ENCODE data around the gene IGSF5.
"Not testable (repeated sequence)": the region's sequence is repeated elsewhere in the genome, so short reads cannot be mapped to it uniquely, and the experiment has no call there.

IGSF5 gene

GRCh38 chr21:39744883-39745282 is at the start of gene IGSF5:
Gene IGSF5 (plus strand): TSS chr21:39745183. CDS start chr21:39745510, 327 bp downstream.
- not testable (repeated sequence) for H3K9me3 ChIP-seq (ENCODE audit: control insufficient read depth, low read length); H3K4me1 ChIP-seq (ENCODE audit: control insufficient read depth, insufficient read depth, low read length); H3K9ac ChIP-seq (ENCODE audit: low read length); DNase-seq (ENCODE audit: low read depth); H3K27me3 ChIP-seq (replicated peaks; ENCODE audit: control insufficient read depth, insufficient read depth, low read length); H3K36me3 ChIP-seq (ENCODE audit: control insufficient read depth, insufficient read depth, low read length, severe bottlenecking); H3K4me3 ChIP-seq (ENCODE audit: low read length)

- no peak for DNase-seq (ENCODE audit: low read depth)
- Histone ChIP-seq H3K4me1 (ENCODE audit: control insufficient read depth, insufficient read depth, low read length) (no peaks in the 10 kb centered on the region), H3K27me3 (replicated peaks; ENCODE audit: control insufficient read depth, insufficient read depth, low read length) (peaks cover 6% of the 10 kb centered on the region), H3K9ac (ENCODE audit: low read length) (no peak overlapping the region), H3K36me3 (ENCODE audit: control insufficient read depth, insufficient read depth, low read length, severe bottlenecking) (no peaks in the 10 kb centered on the region), H3K4me3 (ENCODE audit: low read length) (no peak overlapping the region), H3K9me3 (ENCODE audit: control insufficient read depth, low read length) (no peaks in the 10 kb centered on the region)
These were observed 48.8 kb upstream of the IGSF5 start for GRCh38 chr21:39696196-39696595.

GRCh38 chr21:39696618-39697017 is 48.4 kb upstream of the IGSF5 start:
- H3K4me1 ChIP-seq (ENCODE audit: control insufficient read depth, insufficient read depth, low read length), result no peaks in the 10 kb centered on the region
- no peaks in the 10 kb centered on the region for H3K9me3 ChIP-seq (ENCODE audit: control insufficient read depth, low read length)
- H3K36me3 ChIP-seq (ENCODE audit: control insufficient read depth, insufficient read depth, low read length, severe bottlenecking), result no peaks in the 10 kb centered on the region
- DNase-seq (ENCODE audit: low read depth), result no peak
- H3K4me3 ChIP-seq (ENCODE audit: low read length), result no peak overlapping the region
- H3K27me3 ChIP-seq (replicated peaks; ENCODE audit: control insufficient read depth, insufficient read depth, low read length), result peaks cover 6% of the 10 kb centered on the region
- no peak overlapping the region for H3K9ac ChIP-seq (ENCODE audit: low read length)

GRCh38 chr21:39700318-39700717 is 44.7 kb upstream of the IGSF5 start:
- peaks cover 10% of the 10 kb centered on the region for H3K9me3 ChIP-seq (ENCODE audit: control insufficient read depth, low read length)
- H3K4me3 ChIP-seq (ENCODE audit: low read length), result no peak overlapping the region
- no peaks in the 10 kb centered on the region for H3K4me1 ChIP-seq (ENCODE audit: control insufficient read depth, insufficient read depth, low read length)
- H3K9ac ChIP-seq (ENCODE audit: low read length), result no peak overlapping the region
- H3K36me3 ChIP-seq (ENCODE audit: control insufficient read depth, insufficient read depth, low read length, severe bottlenecking), result no peaks in the 10 kb centered on the region
- peaks cover 6% of the 10 kb centered on the region for H3K27me3 ChIP-seq (replicated peaks; ENCODE audit: control insufficient read depth, insufficient read depth, low read length)
- no peak for DNase-seq (ENCODE audit: low read depth)

GRCh38 chr21:39703578-39703977 is 41.4 kb upstream of the IGSF5 start:
- Histone ChIP-seq H3K36me3 (ENCODE audit: control insufficient read depth, insufficient read depth, low read length, severe bottlenecking) (no peaks in the 10 kb centered on the region), H3K9me3 (ENCODE audit: control insufficient read depth, low read length) (peaks cover 10% of the 10 kb centered on the region), H3K27me3 (replicated peaks; ENCODE audit: control insufficient read depth, insufficient read depth, low read length) (peaks cover 6% of the 10 kb centered on the region), H3K9ac (ENCODE audit: low read length) (no peak overlapping the region), H3K4me3 (ENCODE audit: low read length) (no peak overlapping the region), H3K4me1 (ENCODE audit: control insufficient read depth, insufficient read depth, low read length) (no peaks in the 10 kb centered on the region)
- DNase-seq (ENCODE audit: low read depth), result no peak

- DNase-seq (ENCODE audit: low read depth), result peak; percentile 41
- peaks cover 10% of the 10 kb centered on the region for H3K9me3 ChIP-seq (ENCODE audit: control insufficient read depth, low read length)
These were observed 39.1 kb upstream of the IGSF5 start for GRCh38 chr21:39705849-39706248.

GRCh38 chr21:39707316-39707715 is 37.7 kb upstream of the IGSF5 start:
- Histone ChIP-seq H3K36me3 (ENCODE audit: control insufficient read depth, insufficient read depth, low read length, severe bottlenecking) (no peaks in the 10 kb centered on the region), H3K9me3 (ENCODE audit: control insufficient read depth, low read length) (peaks cover 10% of the 10 kb centered on the region), H3K27me3 (replicated peaks; ENCODE audit: control insufficient read depth, insufficient read depth, low read length) (peaks cover 29% of the 10 kb centered on the region), H3K4me1 (ENCODE audit: control insufficient read depth, insufficient read depth, low read length) (no peaks in the 10 kb centered on the region), H3K9ac (ENCODE audit: low read length) (no peak overlapping the region), H3K4me3 (ENCODE audit: low read length) (no peak overlapping the region)
- DNase-seq (ENCODE audit: low read depth), result no peak

More at GRCh38 chr21:39705849-39706248, 39.1 kb upstream of the IGSF5 start:
- no peak overlapping the region for H3K9ac ChIP-seq (ENCODE audit: low read length)
- H3K4me3 ChIP-seq (ENCODE audit: low read length), result no peak overlapping the region
- H3K36me3 ChIP-seq (ENCODE audit: control insufficient read depth, insufficient read depth, low read length, severe bottlenecking), result no peaks in the 10 kb centered on the region
- H3K4me1 ChIP-seq (ENCODE audit: control insufficient read depth, insufficient read depth, low read length), result no peaks in the 10 kb centered on the region
- peaks cover 16% of the 10 kb centered on the region for H3K27me3 ChIP-seq (replicated peaks; ENCODE audit: control insufficient read depth, insufficient read depth, low read length)

GRCh38 chr21:39710866-39711265 is 34.1 kb upstream of the IGSF5 start:
- H3K9ac ChIP-seq (ENCODE audit: low read length), result no peak overlapping the region
- no peak for DNase-seq (ENCODE audit: low read depth)
- H3K4me1 ChIP-seq (ENCODE audit: control insufficient read depth, insufficient read depth, low read length), result no peaks in the 10 kb centered on the region
- H3K4me3 ChIP-seq (ENCODE audit: low read length), result no peak overlapping the region
- no peaks in the 10 kb centered on the region for H3K9me3 ChIP-seq (ENCODE audit: control insufficient read depth, low read length)
- peaks cover 50% of the 10 kb centered on the region for H3K27me3 ChIP-seq (replicated peaks; ENCODE audit: control insufficient read depth, insufficient read depth, low read length)
- H3K36me3 ChIP-seq (ENCODE audit: control insufficient read depth, insufficient read depth, low read length, severe bottlenecking), result no peaks in the 10 kb centered on the region

- Histone ChIP-seq H3K4me1 (ENCODE audit: control insufficient read depth, insufficient read depth, low read length) (no peaks in the 10 kb centered on the region), H3K9me3 (ENCODE audit: control insufficient read depth, low read length) (no peaks in the 10 kb centered on the region)
- DNase-seq (ENCODE audit: low read depth), result no peak
These were observed 32.7 kb upstream of the IGSF5 start for GRCh38 chr21:39712273-39712672.

GRCh38 chr21:39712976-39713375 is 32.0 kb upstream of the IGSF5 start:
- no peaks in the 10 kb centered on the region for H3K36me3 ChIP-seq (ENCODE audit: control insufficient read depth, insufficient read depth, low read length, severe bottlenecking)
- no peaks in the 10 kb centered on the region for H3K9me3 ChIP-seq (ENCODE audit: control insufficient read depth, low read length)
- DNase-seq (ENCODE audit: low read depth), result no peak

More at GRCh38 chr21:39712273-39712672, 32.7 kb upstream of the IGSF5 start:
- H3K36me3 ChIP-seq (ENCODE audit: control insufficient read depth, insufficient read depth, low read length, severe bottlenecking), result no peaks in the 10 kb centered on the region
- peaks cover 50% of the 10 kb centered on the region for H3K27me3 ChIP-seq (replicated peaks; ENCODE audit: control insufficient read depth, insufficient read depth, low read length)
- H3K4me3 ChIP-seq (ENCODE audit: low read length), result no peak overlapping the region
- H3K9ac ChIP-seq (ENCODE audit: low read length), result no peak overlapping the region

GRCh38 chr21:39713905-39714304 is 31.1 kb upstream of the IGSF5 start:
- Histone ChIP-seq H3K27me3 (replicated peaks; ENCODE audit: control insufficient read depth, insufficient read depth, low read length) (peaks cover 50% of the 10 kb centered on the region), H3K9ac (ENCODE audit: low read length) (no peak overlapping the region), H3K4me1 (ENCODE audit: control insufficient read depth, insufficient read depth, low read length) (no peaks in the 10 kb centered on the region), H3K36me3 (ENCODE audit: control insufficient read depth, insufficient read depth, low read length, severe bottlenecking) (no peaks in the 10 kb centered on the region), H3K4me3 (ENCODE audit: low read length) (no peak overlapping the region), H3K9me3 (ENCODE audit: control insufficient read depth, low read length) (no peaks in the 10 kb centered on the region)
- DNase-seq (ENCODE audit: low read depth), result no peak

More at GRCh38 chr21:39712976-39713375, 32.0 kb upstream of the IGSF5 start:
- Histone ChIP-seq H3K4me1 (ENCODE audit: control insufficient read depth, insufficient read depth, low read length) (no peaks in the 10 kb centered on the region), H3K4me3 (ENCODE audit: low read length) (no peak overlapping the region), H3K27me3 (replicated peaks; ENCODE audit: control insufficient read depth, insufficient read depth, low read length) (peaks cover 50% of the 10 kb centered on the region), H3K9ac (ENCODE audit: low read length) (no peak overlapping the region)

- no peaks in the 10 kb centered on the region for H3K4me1 ChIP-seq (ENCODE audit: control insufficient read depth, insufficient read depth, low read length)
- H3K9me3 ChIP-seq (ENCODE audit: control insufficient read depth, low read length), result no peaks in the 10 kb centered on the region
- H3K4me3 ChIP-seq (ENCODE audit: low read length), result no peak overlapping the region
- H3K36me3 ChIP-seq (ENCODE audit: control insufficient read depth, insufficient read depth, low read length, severe bottlenecking), result no peaks in the 10 kb centered on the region
- no peak overlapping the region for H3K9ac ChIP-seq (ENCODE audit: low read length)
- DNase-seq (ENCODE audit: low read depth), result no peak
- peaks cover 46% of the 10 kb centered on the region for H3K27me3 ChIP-seq (replicated peaks; ENCODE audit: control insufficient read depth, insufficient read depth, low read length)
These were observed 30.7 kb upstream of the IGSF5 start for GRCh38 chr21:39714331-39714730.
